MCF 10A (cell line): Measurements from ENCODE around the gene SMIM36. TPM values are rescaled to one million over a fixed set of nuclear protein-coding genes. Genes with fewer than 3 reads are reported as not detected.
A peak's percentile ranks its signal among the peaks of the same experiment; 100 is the strongest.

Experiments used
- BruUV-seq: library from RNA; stranded (reverse); fragments of 400-500 nt; replicated peaks from 2 replicates; lab custom pipeline; 2021; lab: Mats Ljungman, UMichigan
- CTCF ChIA-PET: fragments of 300-600 bp; sonication (Branson Sonifier 250); formaldehyde crosslinking; extraction: SDS; loops from one replicate; lab custom pipeline; 2021; ENCODE audit warnings: antibody characterized with exemption, inconsistent platforms; lab: Yijun Ruan, JAX
- POLR2A ChIA-PET: fragments of 300-600, 350-650 bp; sonication (Branson Sonifier 250); formaldehyde crosslinking; extraction: SDS; loops from one replicate; lab custom pipeline; 2020; ENCODE audit warnings: antibody characterized with exemption, inconsistent platforms; lab: Yijun Ruan, JAX
- DNase-seq: peaks from one replicate; pipeline ENCODE4 v3.0.0-alpha.2; 2018; ENCODE audit not compliant: unreplicated experiment
- H3K27ac Mint-ChIP-seq: one replicate; pipeline ENCODE4 v1.8.0; 2022; ENCODE audit warnings: mild to moderate bottlenecking, low read depth, mixed read lengths; ENCODE audit not compliant: unreplicated experiment
- H3K27me3 Mint-ChIP-seq: one replicate; pipeline ENCODE4 v1.8.0; 2022; ENCODE audit warnings: mixed read lengths; ENCODE audit not compliant: insufficient read depth, unreplicated experiment
- H3K36me3 Mint-ChIP-seq: one replicate; pipeline ENCODE4 v1.8.0; 2022; ENCODE audit warnings: mild to moderate bottlenecking, moderate library complexity, mixed read lengths; ENCODE audit not compliant: insufficient read depth, unreplicated experiment
- H3K4me1 Mint-ChIP-seq: one replicate; pipeline ENCODE4 v1.8.0; 2022; ENCODE audit warnings: mixed read lengths; ENCODE audit not compliant: insufficient read depth, unreplicated experiment
- H3K4me3 Mint-ChIP-seq: one replicate; pipeline ENCODE4 v1.8.0; 2022; ENCODE audit warnings: mild to moderate bottlenecking, moderate library complexity, mixed read lengths; ENCODE audit not compliant: unreplicated experiment
- H3K9me3 Mint-ChIP-seq: one replicate; pipeline ENCODE4 v1.8.0; 2022; ENCODE audit warnings: mixed read lengths; ENCODE audit not compliant: unreplicated experiment
- CTCF ChIP-seq: fragments of 200-600 bp; IDR thresholded peaks from one replicate; pipeline ENCODE4 v1.8.0; 2022; ENCODE audit warnings: antibody characterized with exemption, mild to moderate bottlenecking; ENCODE audit not compliant: unreplicated experiment
- intact Hi-C: fragments of 100-400 bp; cut with micrococcal nuclease; formaldehyde crosslinking; loops from 2 replicates; pipeline ENCODE4 v1.14.1; 2022
- total RNA-seq: library from RNA; stranded (reverse); gene quantifications from 2 replicates; pipeline ENCODE4 v1.2.3, GENCODE V29; 2022

The SMIM36 gene
- total RNA-seq, 1 experiment from 2014 or later, result not detected

- peak; percentile 18 for DNase-seq
- ChIA-PET POLR2A (no interaction called here), CTCF (interaction anchor here (0.6 kb wide), 1 partner anchor 480 kb away, joined by 3 read pairs; no protein-coding TSS in a partner anchor)
- no peak for TF ChIP-seq CTCF
- Mint-ChIP-seq H3K36me3 (no peaks in the 10 kb centered on the region), H3K4me3 (no peak overlapping the region), H3K27me3 (no peaks in the 10 kb centered on the region), H3K4me1 (no peaks in the 10 kb centered on the region), H3K27ac (no peak overlapping the region), H3K9me3 (no peaks in the 10 kb centered on the region)
- BruUV-seq, result no TSS peak
- intact Hi-C loops, result no loop called here
Measured at GRCh38 chr17:55487695-55488432, 23.4 kb downstream of the SMIM36 start.

GRCh38 chr17:55484575-55484974 lies 26.7 kb downstream of the SMIM36 start:
- no peak for DNase-seq
- no peak for TF ChIP-seq CTCF
- BruUV-seq, result no TSS peak
- H3K27me3 Mint-ChIP-seq, result no peaks in the 10 kb centered on the region
- H3K4me1 Mint-ChIP-seq, result no peaks in the 10 kb centered on the region
- H3K9me3 Mint-ChIP-seq, result no peaks in the 10 kb centered on the region
- no peak overlapping the region for H3K4me3 Mint-ChIP-seq
- POLR2A ChIA-PET, result no interaction called here
- H3K27ac Mint-ChIP-seq, result no peak overlapping the region
- intact Hi-C loops, result no loop called here
- CTCF ChIA-PET, result interaction anchor here (0.6 to 0.7 kb wide), 2 partner anchors 20 to 654 kb away, joined by 3 read pairs; no protein-coding TSS in a partner anchor
- no peaks in the 10 kb centered on the region for H3K36me3 Mint-ChIP-seq

DNA sequence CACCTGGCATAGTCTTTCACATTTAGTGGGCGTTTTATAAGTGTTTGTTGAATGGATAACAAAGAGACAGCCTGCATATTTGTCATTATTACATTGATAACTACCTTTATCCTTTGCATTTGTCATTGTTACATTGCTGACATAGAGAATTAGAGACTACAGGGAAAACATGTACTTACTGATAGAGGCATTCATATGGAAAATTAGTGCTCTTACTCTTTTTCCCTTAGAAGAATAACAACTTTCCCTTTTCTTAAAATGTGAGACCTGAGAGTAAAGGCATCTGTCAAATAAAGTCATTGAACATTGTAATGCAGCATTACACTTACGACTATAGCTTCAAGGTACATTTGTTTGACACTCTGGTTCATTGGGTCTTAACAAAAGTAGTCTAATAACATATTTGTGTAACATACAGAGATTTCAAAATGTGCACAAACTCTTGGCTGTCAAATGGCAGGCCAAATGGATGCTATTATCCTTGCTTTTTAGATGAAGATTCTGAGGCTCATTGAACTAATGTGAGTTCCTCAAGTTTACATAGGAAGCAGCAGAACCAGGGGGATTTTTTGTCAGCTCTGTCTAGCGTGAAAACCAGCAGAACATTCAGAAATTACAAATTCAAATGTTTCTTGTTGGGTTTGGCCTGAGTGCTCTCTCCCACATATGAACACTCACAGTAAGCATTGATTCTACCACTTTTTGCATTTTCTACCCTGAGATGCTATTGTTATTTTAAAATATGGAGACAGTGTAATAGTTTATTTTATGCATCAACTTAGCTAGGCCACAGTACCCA lies 28.5 kb downstream of the SMIM36 start:
- no TSS peak for BruUV-seq
- POLR2A ChIA-PET, result interaction anchor here (0.9 to 1.0 kb wide), 2 partner anchors 38 to 73 kb away, joined by 3 read pairs; no protein-coding TSS in a partner anchor
- H3K27me3 Mint-ChIP-seq, result no peaks in the 10 kb centered on the region
- DNase-seq, result no peak
- no peaks in the 10 kb centered on the region for H3K36me3 Mint-ChIP-seq
- no peaks in the 10 kb centered on the region for H3K4me1 Mint-ChIP-seq
- no peak overlapping the region for H3K4me3 Mint-ChIP-seq
- CTCF ChIA-PET, result interaction anchor here (0.6 to 0.7 kb wide), 2 partner anchors 134 to 287 kb away, joined by 3 to 4 read pairs; no protein-coding TSS in a partner anchor
- intact Hi-C loops, result no loop called here
- H3K9me3 Mint-ChIP-seq, result no peaks in the 10 kb centered on the region
- H3K27ac Mint-ChIP-seq, result no peak overlapping the region
- TF ChIP-seq CTCF, result no peak

DNA sequence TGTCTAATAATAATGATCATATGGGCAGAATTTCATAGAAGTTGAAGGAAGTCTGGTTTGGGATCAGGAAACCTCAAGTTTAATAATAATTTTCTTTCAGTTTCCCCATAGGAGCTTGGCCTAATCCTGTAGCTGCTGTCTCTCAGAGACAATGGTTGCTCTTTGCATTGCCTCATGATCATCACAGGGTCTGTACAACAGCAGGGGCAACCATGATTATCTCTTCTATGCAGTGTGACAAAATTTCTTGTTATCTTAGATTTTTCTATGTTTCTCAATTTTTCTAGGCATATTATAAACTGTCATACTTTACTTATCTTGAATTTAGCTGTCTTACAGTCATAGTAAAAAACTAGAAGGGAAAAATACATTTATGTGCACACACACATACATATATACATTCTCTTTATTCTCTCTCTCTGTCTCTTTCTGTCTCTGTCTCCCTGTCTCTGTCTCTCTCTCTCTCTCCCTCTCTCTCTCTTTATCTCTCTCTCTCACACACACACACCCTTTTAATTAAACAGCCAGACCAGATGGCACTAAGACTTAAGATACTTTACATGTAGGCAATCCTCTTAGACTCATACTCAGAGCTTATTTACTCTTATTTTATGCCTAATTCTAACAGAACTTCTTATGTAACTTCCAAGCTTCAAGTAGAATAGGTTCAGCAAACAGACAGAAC lies 30.5 kb downstream of the SMIM36 start:
- TF ChIP-seq CTCF, result no peak
- intact Hi-C loops, result no loop called here
- Mint-ChIP-seq H3K27ac (no peak overlapping the region), H3K4me1 (no peaks in the 10 kb centered on the region), H3K4me3 (no peak overlapping the region), H3K27me3 (no peaks in the 10 kb centered on the region), H3K36me3 (no peaks in the 10 kb centered on the region), H3K9me3 (no peaks in the 10 kb centered on the region)
- DNase-seq, result no peak
- CTCF ChIA-PET, result no interaction called here
- BruUV-seq, result no TSS peak
- POLR2A ChIA-PET, result no interaction called here
